B cell (primary cell): Measurements from ENCODE around the gene ZFYVE27. TPM values are rescaled to one million over a fixed set of nuclear protein-coding genes. Genes with fewer than 3 reads are reported as not detected.

Experiments
- ATAC-seq: fragments of 200-7000 bp; cut with Tn5 transposase; one replicate; pipeline ENCODE4 v1.10.0; 2021; ENCODE audit warnings: low read depth, mild to moderate bottlenecking, moderate number of reproducible peaks, moderate library complexity
- CTCF ChIA-PET: fragments of 350-600 bp; sonication (Branson Sonifier 250); formaldehyde crosslinking; loops from one replicate; lab custom pipeline; 2021; ENCODE audit warnings: antibody characterized with exemption, inconsistent platforms; lab: Charles Lee
- POLR2A ChIA-PET: fragments of 350-600 bp; sonication (Branson Sonifier 250); formaldehyde crosslinking; loops from one replicate; lab custom pipeline; 2021; ENCODE audit warnings: antibody characterized with exemption; lab: Charles Lee
- DNase-seq: peaks from one replicate; pipeline ENCODE4 v3.0.0; 2013
- H2AFZ ChIP-seq: 2 replicates; pipeline ENCODE4 v1.6.1; 2012; ENCODE audit warnings: mild to moderate bottlenecking, low read depth, low read length; ENCODE audit not compliant: insufficient read depth, poor library complexity, severe bottlenecking
- H3K27ac ChIP-seq, 2 donors: 1 replicate in 1 of 2; 2 replicates in 1 of 2; pipeline ENCODE4 v1.5.1; 2012 to 2013; ENCODE audit warnings: low read length in 2 of 2, mild to moderate bottlenecking in 2 of 2, moderate library complexity in 1 of 2
- H3K27me3 ChIP-seq, 4 experiments: fragments of 200-600 bp in 1 of 4; sonication (generic) in 1 of 4; replicated peaks in 1 of 4; 1 replicate in 2 of 4; 2 replicates in 2 of 4; pipeline versions ENCODE4 v1.6.1 to v1.7.0; 2013 to 2016; ENCODE audit warnings: low read length in 3 of 4, mild to moderate bottlenecking in 2 of 4, mixed read lengths in 1 of 4, moderate library complexity in 1 of 4; ENCODE audit not compliant: insufficient read depth in 4 of 4, control insufficient read depth in 3 of 4; ENCODE audit errors: control extremely low read depth in 1 of 4
- H3K36me3 ChIP-seq, 2 experiments: replicated peaks in 1 of 2; 1 replicate in 1 of 2; 2 replicates in 1 of 2; pipeline versions ENCODE4 v1.6.1 to v1.7.1; 2013; ENCODE audit warnings: low read length in 1 of 2; ENCODE audit not compliant: insufficient read depth in 2 of 2, control insufficient read depth in 1 of 2; ENCODE audit errors: control extremely low read depth in 1 of 2, extremely low read depth in 1 of 2
- H3K4me1 ChIP-seq, 2 donors: fragments of 200-600 bp in 1 of 2; sonication (generic) in 1 of 2; 1 replicate in 1 of 2; 2 replicates in 1 of 2; pipeline versions ENCODE4 v1.5.1 to v1.6.1; 2013 to 2017; ENCODE audit warnings: low read length in 2 of 2; ENCODE audit not compliant: control insufficient read depth in 2 of 2, insufficient read depth in 2 of 2
- H3K4me2 ChIP-seq: replicated peaks from 2 replicates; pipeline ENCODE3; 2012; ENCODE audit warnings: mild to moderate bottlenecking, low read depth, low read length; ENCODE audit not compliant: poor library complexity, severe bottlenecking
- H3K4me3 ChIP-seq, 5 experiments: fragments of 200-600 bp in 1 of 5; sonication (generic) in 1 of 5; 1 replicate in 3 of 5; 2 replicates in 2 of 5; pipeline versions ENCODE4 v1.5.1 to v1.7.0; 2011 to 2016; ENCODE audit warnings: low read length in 4 of 5, mild to moderate bottlenecking in 4 of 5, low read depth in 2 of 5, control low read depth in 1 of 5, moderate library complexity in 1 of 5; ENCODE audit not compliant: insufficient read depth in 1 of 5; ENCODE audit errors: control extremely low read depth in 1 of 5, extremely low read depth in 1 of 5
- H3K79me2 ChIP-seq: fragments of 200-600 bp; sonication (generic); one replicate; pipeline ENCODE4 v1.6.0; 2016; ENCODE audit warnings: low read length; ENCODE audit not compliant: control insufficient read depth, insufficient read depth
- H3K9ac ChIP-seq: fragments of 200-600 bp; sonication (generic); 2 replicates; pipeline ENCODE4 v1.6.1; 2017; ENCODE audit warnings: mild to moderate bottlenecking, low read length, moderate library complexity
- H3K9me3 ChIP-seq, 3 donors: one replicate each; pipeline versions ENCODE4 v1.6.1 to v1.7.1; 2013; ENCODE audit warnings: low read length in 2 of 3; ENCODE audit not compliant: control insufficient read depth in 2 of 3, insufficient read depth in 1 of 3; ENCODE audit errors: control extremely low read depth in 1 of 3
- H4K20me1 ChIP-seq: 2 replicates; pipeline ENCODE4 v1.6.0; 2012; ENCODE audit warnings: mild to moderate bottlenecking, low read length; ENCODE audit not compliant: insufficient read depth, control insufficient read depth, poor library complexity, severe bottlenecking
- H3K27ac Mint-ChIP-seq: one replicate; pipeline ENCODE4 v1.8.0; 2021; ENCODE audit warnings: mixed read lengths
- H3K27me3 Mint-ChIP-seq: one replicate; pipeline ENCODE4 v1.8.0; 2021; ENCODE audit warnings: mixed read lengths
- H3K4me1 Mint-ChIP-seq: one replicate; pipeline ENCODE4 v1.8.0; 2021; ENCODE audit warnings: mixed read lengths
- H3K4me3 Mint-ChIP-seq: one replicate; pipeline ENCODE4 v1.8.0; 2021; ENCODE audit warnings: mixed read lengths
- H3K9me3 Mint-ChIP-seq: one replicate; pipeline ENCODE4 v1.8.0; 2022; ENCODE audit warnings: mixed read lengths; ENCODE audit not compliant: insufficient read depth
- EZH2 ChIP-seq: IDR thresholded peaks from 2 replicates; pipeline ENCODE4 v1.6.1; 2012; ENCODE audit warnings: borderline replicate concordance, low read depth, mild to moderate bottlenecking, moderate library complexity, low read length; ENCODE audit not compliant: insufficient read depth, poor library complexity, severe bottlenecking
- WGBS: methylation state at CpG from one replicate; pipeline ENCODE4 v1.1.5; 2013; ENCODE audit warnings: missing lambda C conversion rate; ENCODE audit not compliant: insufficient coverage; 5-methylcytosine and 5-hydroxymethylcytosine counted together
- intact Hi-C: fragments of 100-400 bp; cut with micrococcal nuclease; formaldehyde crosslinking; loops from one replicate; pipeline ENCODE4 v1.10.0; 2022
- polyA plus RNA-seq: library from polyadenylated mRNA; depleted of rRNA; stranded (reverse); fragments of >200 nt; gene quantifications from 2 replicates; pipeline ENCODE4 v1.2.3, GENCODE V29; 2012
- total RNA-seq, 2 donors: library from RNA; stranded (reverse); fragments of 120-200 nt in 1 of 2; gene quantifications; 1 replicate in 1 of 2; 2 replicates in 1 of 2; pipeline versions ENCODE4 v1.2.3 to v1.2.4, GENCODE V29; 2013 to 2022
- TF ChIP-seq, protein P1 (sequence below): fragments of 200-600 bp; IDR thresholded peaks from one replicate; pipeline ENCODE4 v1.8.0; 2022; ENCODE audit warnings: antibody characterized with exemption, mild to moderate bottlenecking

ZFYVE27 gene
- total and polyA plus RNA-seq, 2 donors (not counting 1 experiment from before 2014, with no cell fraction given) = 50.4 to 79.7 TPM

DNA sequence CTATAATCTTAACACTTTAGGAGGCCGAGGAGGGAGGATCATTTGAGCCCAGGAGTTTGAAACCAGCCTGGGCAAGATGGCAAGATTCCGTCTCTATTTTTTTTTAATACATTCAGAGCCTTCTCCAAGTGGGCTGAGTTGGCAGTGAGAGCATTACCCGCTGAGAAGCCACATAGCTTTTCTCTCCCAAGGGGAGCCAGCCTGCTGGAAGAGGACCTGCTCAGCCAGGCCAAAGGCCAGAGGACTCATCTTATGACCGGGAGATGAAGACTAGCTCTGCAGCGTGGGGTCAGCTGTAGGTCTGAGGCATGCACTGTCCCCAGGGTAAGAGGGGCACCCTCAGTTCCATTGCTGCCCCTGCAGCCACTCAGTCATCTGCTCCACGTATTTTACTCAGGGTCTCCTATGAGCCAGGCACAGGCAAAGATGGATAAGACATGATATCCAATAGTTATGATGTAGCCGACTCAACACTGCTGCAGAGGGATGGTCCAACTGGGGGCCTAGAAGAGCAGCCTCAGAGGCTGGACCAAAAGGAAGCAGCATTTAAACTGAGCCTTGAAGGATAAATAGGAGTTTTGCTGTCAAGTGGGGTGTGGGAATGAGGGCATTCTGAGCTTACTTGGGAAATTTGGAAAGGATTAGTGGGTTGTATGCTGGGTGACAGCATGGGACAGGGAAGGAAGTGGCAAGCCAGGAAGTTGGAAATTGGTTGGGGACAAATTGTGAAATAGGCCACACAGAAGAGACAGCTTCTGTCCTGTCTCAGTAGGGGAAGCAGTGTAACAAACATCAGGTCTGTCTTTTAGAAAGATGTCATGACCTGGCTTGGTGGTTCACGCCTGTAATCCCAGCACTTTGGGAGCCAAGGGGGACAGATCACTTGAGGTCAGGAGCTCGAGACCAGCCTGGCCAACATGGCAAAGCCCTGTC lies 25.0 kb upstream of the ZFYVE27 start:
- Mint-ChIP-seq H3K4me1 (peaks cover 20% of the 10 kb centered on the region), H3K4me3 (peak overlapping the region; percentile 64), H3K9me3 (no peaks in the 10 kb centered on the region), H3K27me3 (peaks cover 34% of the 10 kb centered on the region), H3K27ac (peak overlapping the region; percentile 51)
- H3K27ac ChIP-seq = no peak overlapping the region
- peaks cover 12 to 18% of the 10 kb centered on the region in 2 donors for H3K4me1 ChIP-seq
- peaks cover 0 to 45% (median 18%) of the 10 kb centered on the region in 4 experiments for H3K27me3 ChIP-seq
- 96% methylated on average over 5 of the region's 9 CpGs for WGBS
- ChIA-PET CTCF (interaction anchor here (0.6 to 4.7 kb wide), 8 partner anchors 10 to 37 kb away, joined by 3 to 21 read pairs (median 4); partner anchors contain the start of genes AVPI1 and ZFYVE27), POLR2A (interaction anchor here (0.7 kb wide), 1 partner anchor 12 kb away, joined by 11 read pairs; no protein-coding TSS in a partner anchor)
- ATAC-seq = no peak
- no peaks in the 10 kb centered on the region for H3K79me2 ChIP-seq
- no peak overlapping the region for H2AFZ ChIP-seq
- no peak overlapping the region for H3K9ac ChIP-seq
- H3K9me3 ChIP-seq = no peaks in the 10 kb centered on the region
- H3K4me2 ChIP-seq = no peak overlapping the region
- H3K4me3 ChIP-seq = no peak overlapping the region
- DNase-seq = no peak
- H4K20me1 ChIP-seq = no peaks in the 10 kb centered on the region
- TF ChIP-seq EZH2 = no peak
- H3K36me3 ChIP-seq = no peaks in the 10 kb centered on the region
- intact Hi-C loops = no loop called here

DNA sequence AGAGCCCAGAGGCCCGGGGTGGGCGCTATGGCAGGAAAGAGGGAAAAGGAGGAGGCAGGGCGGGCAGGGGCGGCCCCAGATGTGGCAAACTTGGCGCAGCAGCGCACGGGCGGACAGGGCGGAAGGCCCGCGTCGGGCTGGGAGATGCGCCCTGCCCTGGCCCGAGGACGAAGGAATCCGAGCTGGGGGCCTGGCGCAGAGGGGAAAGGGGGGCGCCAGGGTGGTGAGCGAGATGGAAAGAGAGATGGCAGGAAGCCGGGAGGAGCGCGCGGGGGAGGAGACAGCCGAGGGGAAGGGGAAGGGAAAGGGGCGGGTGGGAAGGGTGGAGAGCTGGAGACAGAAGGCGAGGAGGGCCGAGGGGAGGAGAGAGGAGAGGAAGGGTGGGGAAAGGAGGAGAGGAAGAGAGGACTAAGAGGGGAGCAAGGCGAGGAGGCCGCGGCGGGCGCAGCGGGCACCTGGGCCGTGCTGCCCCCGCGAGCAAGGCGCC lies 23.5 kb upstream of the ZFYVE27 start, which contains the start of gene MARVELD1:
TSS of gene MARVELD1 (plus strand) at position 392 of the 487 bp plus-strand sequence. CDS start 147 bp downstream, outside the sequence.
- intact Hi-C loops = no loop called here
- H3K27ac ChIP-seq = no peak within 1 kb of the TSS
- peaks cover 12 to 18% of the 10 kb centered on the region in 2 donors for H3K4me1 ChIP-seq
- WGBS = 3% methylated on average over 35 of the region's 37 CpGs
- Mint-ChIP-seq H3K9me3 (no peaks in the 10 kb centered on the region), H3K27me3 (peaks cover 29% of the 10 kb centered on the region), H3K27ac (peak within 1 kb of the TSS; percentile 91), H3K4me1 (peaks cover 20% of the 10 kb centered on the region), H3K4me3 (peak within 1 kb of the TSS; percentile 100)
- peak within 1 kb of the TSS; percentile 89 for H2AFZ ChIP-seq
- H3K4me2 ChIP-seq = peak within 1 kb of the TSS; percentile 95
- peak within 1 kb of the TSS; percentile 4 to 67 (median 58) for H3K4me3 ChIP-seq
- TF ChIP-seq, protein P1, sequence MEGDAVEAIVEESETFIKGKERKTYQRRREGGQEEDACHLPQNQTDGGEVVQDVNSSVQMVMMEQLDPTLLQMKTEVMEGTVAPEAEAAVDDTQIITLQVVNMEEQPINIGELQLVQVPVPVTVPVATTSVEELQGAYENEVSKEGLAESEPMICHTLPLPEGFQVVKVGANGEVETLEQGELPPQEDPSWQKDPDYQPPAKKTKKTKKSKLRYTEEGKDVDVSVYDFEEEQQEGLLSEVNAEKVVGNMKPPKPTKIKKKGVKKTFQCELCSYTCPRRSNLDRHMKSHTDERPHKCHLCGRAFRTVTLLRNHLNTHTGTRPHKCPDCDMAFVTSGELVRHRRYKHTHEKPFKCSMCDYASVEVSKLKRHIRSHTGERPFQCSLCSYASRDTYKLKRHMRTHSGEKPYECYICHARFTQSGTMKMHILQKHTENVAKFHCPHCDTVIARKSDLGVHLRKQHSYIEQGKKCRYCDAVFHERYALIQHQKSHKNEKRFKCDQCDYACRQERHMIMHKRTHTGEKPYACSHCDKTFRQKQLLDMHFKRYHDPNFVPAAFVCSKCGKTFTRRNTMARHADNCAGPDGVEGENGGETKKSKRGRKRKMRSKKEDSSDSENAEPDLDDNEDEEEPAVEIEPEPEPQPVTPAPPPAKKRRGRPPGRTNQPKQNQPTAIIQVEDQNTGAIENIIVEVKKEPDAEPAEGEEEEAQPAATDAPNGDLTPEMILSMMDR = no peak
- no peak for TF ChIP-seq EZH2
- no peak for ATAC-seq
- H3K9ac ChIP-seq = peak within 1 kb of the TSS; percentile 73
- CTCF ChIA-PET = interaction anchor here (1.2 to 2.4 kb wide), 8 partner anchors 9 to 36 kb away, joined by 4 to 9 read pairs (median 5); partner anchors contain the start of genes AVPI1 and ZFYVE27
- no peaks in the 10 kb centered on the region for H3K9me3 ChIP-seq
- peak; percentile 41 for DNase-seq
- peaks cover 0 to 40% (median 16%) of the 10 kb centered on the region in 4 experiments for H3K27me3 ChIP-seq
- H3K79me2 ChIP-seq = no peaks in the 10 kb centered on the region
- POLR2A ChIA-PET = interaction anchor here (0.9 to 1.0 kb wide), 3 partner anchors 22 to 35 kb away, joined by 3 read pairs; no protein-coding TSS in a partner anchor
- no peaks in the 10 kb centered on the region for H4K20me1 ChIP-seq
- no peaks in the 10 kb centered on the region for H3K36me3 ChIP-seq
